Panc1 (cell line): ENCODE measurements around the gene CD6.

Source experiments
- CTCF ChIP-seq: fragments of 450-650 bp; IDR thresholded peaks from 2 replicates; pipeline ENCODE4 v1.5.1; 2017; ENCODE audit warnings: mild to moderate bottlenecking
- POLR2AphosphoS5 ChIP-seq: IDR thresholded peaks from 2 replicates; pipeline ENCODE4 v1.6.1; 2012; ENCODE audit warnings: mild to moderate bottlenecking, low read depth, low read length, moderate library complexity
- REST ChIP-seq, 2 experiments: IDR thresholded peaks; 2 replicates each; pipeline ENCODE4 v1.6.1; 2011 to 2012; ENCODE audit warnings: low read depth in 2 of 2, control low read depth in 1 of 2, low read length in 1 of 2, mild to moderate bottlenecking in 1 of 2, moderate library complexity in 1 of 2; ENCODE audit not compliant: insufficient read depth in 1 of 2
- TCF7L2 ChIP-seq: IDR thresholded peaks from 2 replicates; pipeline ENCODE4 v1.6.1; 2011; ENCODE audit warnings: mild to moderate bottlenecking, low read depth, low read length, inconsistent platforms

- TF ChIP-seq CTCF (no peak), REST (IDR thresholded peaks at IDR 0.05; ENCODE audit: insufficient read depth in 1 of 2, low read depth in 2 of 2, low read length in 1 of 2) (no peak), POLR2AphosphoS5 (no peak), TCF7L2 (no peak)
These were observed 51.0 kb downstream of the CD6 start for GRCh38 chr11:61022311-61023085.
